ENCODE results near the gene PRR33. TPM values are rescaled to one million over a fixed set of nuclear protein-coding genes. Genes with fewer than 3 reads are reported as not detected.

Gene PRR33
- total and polyA plus RNA-seq, 4 donors = not detected

DNA sequence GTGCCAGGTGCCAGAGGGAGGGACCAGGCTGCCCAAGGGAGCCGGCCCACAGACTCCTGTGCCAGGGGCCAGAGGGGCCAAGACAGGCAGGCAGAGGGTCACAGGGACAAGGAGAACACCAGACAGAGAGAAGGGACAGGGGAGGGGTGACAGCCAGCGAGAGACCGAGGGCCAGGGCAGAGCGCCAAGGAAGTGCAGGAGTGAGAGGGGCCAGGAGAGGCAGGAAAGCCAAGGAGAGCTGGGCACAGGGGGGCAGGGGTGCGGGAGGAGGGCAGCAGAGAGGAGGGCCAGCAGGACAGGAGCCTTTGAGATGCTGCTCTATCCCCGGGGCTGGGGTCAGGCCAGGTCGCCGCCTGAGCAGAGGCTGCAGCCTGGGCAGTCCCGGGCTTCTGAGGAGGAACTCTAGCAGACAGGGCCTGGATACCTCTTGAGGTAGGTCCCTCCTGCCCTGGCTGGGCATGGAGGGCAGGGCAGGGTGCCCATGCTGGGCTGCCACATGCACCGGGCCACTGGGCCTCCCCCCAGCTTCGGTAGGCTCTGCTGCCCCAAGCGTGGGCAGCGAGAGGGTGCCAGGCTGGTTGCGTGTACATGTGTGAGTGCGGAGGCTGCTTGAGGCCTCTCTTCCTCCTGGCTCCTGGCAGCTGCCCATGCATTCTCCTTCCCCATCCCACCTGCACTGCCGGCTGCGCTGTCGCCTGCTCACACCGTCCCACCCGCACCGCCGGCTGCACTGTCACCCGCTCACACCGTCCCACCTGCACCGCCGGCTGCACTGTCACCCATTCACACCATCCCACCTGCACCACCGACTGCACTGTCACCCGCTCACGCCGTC lies 26.6 kb downstream of the PRR33 start:
- TF ChIP-seq EGR1 (IDR thresholded peaks at IDR 0.05; ENCODE audit: low read depth in 2 of 2) = no peak
- TF ChIP-seq YY1 (IDR thresholded peaks at IDR 0.05) = no peak
- no peak for TF ChIP-seq HNF4G (IDR thresholded peaks at IDR 0.05)
- no peak for TF ChIP-seq RAD21 (IDR thresholded peaks at IDR 0.05)
- no peak for TF ChIP-seq SP1 (IDR thresholded peaks at IDR 0.05)
- TF ChIP-seq, protein P1, sequence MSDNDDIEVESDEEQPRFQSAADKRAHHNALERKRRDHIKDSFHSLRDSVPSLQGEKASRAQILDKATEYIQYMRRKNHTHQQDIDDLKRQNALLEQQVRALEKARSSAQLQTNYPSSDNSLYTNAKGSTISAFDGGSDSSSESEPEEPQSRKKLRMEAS (IDR thresholded peaks at IDR 0.05) = no peak
- TF ChIP-seq, protein P2, sequence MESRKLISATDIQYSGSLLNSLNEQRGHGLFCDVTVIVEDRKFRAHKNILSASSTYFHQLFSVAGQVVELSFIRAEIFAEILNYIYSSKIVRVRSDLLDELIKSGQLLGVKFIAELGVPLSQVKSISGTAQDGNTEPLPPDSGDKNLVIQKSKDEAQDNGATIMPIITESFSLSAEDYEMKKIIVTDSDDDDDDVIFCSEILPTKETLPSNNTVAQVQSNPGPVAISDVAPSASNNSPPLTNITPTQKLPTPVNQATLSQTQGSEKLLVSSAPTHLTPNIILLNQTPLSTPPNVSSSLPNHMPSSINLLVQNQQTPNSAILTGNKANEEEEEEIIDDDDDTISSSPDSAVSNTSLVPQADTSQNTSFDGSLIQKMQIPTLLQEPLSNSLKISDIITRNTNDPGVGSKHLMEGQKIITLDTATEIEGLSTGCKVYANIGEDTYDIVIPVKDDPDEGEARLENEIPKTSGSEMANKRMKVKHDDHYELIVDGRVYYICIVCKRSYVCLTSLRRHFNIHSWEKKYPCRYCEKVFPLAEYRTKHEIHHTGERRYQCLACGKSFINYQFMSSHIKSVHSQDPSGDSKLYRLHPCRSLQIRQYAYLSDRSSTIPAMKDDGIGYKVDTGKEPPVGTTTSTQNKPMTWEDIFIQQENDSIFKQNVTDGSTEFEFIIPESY (IDR thresholded peaks at IDR 0.05) = no peak
- TF ChIP-seq, protein P3, sequence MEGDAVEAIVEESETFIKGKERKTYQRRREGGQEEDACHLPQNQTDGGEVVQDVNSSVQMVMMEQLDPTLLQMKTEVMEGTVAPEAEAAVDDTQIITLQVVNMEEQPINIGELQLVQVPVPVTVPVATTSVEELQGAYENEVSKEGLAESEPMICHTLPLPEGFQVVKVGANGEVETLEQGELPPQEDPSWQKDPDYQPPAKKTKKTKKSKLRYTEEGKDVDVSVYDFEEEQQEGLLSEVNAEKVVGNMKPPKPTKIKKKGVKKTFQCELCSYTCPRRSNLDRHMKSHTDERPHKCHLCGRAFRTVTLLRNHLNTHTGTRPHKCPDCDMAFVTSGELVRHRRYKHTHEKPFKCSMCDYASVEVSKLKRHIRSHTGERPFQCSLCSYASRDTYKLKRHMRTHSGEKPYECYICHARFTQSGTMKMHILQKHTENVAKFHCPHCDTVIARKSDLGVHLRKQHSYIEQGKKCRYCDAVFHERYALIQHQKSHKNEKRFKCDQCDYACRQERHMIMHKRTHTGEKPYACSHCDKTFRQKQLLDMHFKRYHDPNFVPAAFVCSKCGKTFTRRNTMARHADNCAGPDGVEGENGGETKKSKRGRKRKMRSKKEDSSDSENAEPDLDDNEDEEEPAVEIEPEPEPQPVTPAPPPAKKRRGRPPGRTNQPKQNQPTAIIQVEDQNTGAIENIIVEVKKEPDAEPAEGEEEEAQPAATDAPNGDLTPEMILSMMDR (IDR thresholded peaks at IDR 0.05; ENCODE audit: low read depth, low read length, missing input control) = no peak
- TF ChIP-seq, protein P4, sequence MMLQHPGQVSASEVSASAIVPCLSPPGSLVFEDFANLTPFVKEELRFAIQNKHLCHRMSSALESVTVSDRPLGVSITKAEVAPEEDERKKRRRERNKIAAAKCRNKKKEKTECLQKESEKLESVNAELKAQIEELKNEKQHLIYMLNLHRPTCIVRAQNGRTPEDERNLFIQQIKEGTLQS (IDR thresholded peaks at IDR 0.05) = no peak
- no peak for TF ChIP-seq HNF4A (conservative IDR thresholded peaks at IDR 0.05)
- no peak for TF ChIP-seq JUND (IDR thresholded peaks at IDR 0.05)
- TF ChIP-seq RXRA (IDR thresholded peaks at IDR 0.05) = no peak
- TF ChIP-seq TAF1 (conservative IDR thresholded peaks at IDR 0.05) = no peak
- TF ChIP-seq NR2F2 (IDR thresholded peaks at IDR 0.05) = no peak
- TF ChIP-seq FOXA1 (IDR thresholded peaks at IDR 0.05) = no peak
- no peak for TF ChIP-seq GABPA (IDR thresholded peaks at IDR 0.05 in 1 of 2, conservative IDR thresholded peaks at IDR 0.05 in 1 of 2)
- no peak for TF ChIP-seq FOXA2 (IDR thresholded peaks at IDR 0.05)
- no peak for DNase-seq (ENCODE audit: low spot score)
- Histone ChIP-seq H3K9ac (ENCODE audit: low read depth in 1 of 2, low read length in 2 of 2) (peak overlapping the region in 1 of 2 donors; percentile 13), H3K9me3 (ENCODE audit: control insufficient read depth in 4 of 4, low read length in 3 of 4) (no peaks in the 10 kb centered on the region), H3K27me3 (ENCODE audit: control insufficient read depth in 4 of 4, insufficient read depth in 4 of 4, low read length in 3 of 4) (peaks cover 0 to 3% (median 0%) of the 10 kb centered on the region in 4 donors), H3K36me3 (ENCODE audit: control insufficient read depth in 4 of 4, insufficient read depth in 3 of 4, low read depth in 1 of 4, low read length in 3 of 4) (no peaks in the 10 kb centered on the region), H3K4me1 (ENCODE audit: control insufficient read depth in 4 of 4, insufficient read depth in 4 of 4, low read length in 3 of 4) (peaks cover 0 to 12% (median 6%) of the 10 kb centered on the region in 4 donors), H3K27ac (ENCODE audit: low read depth in 1 of 2, low read length in 2 of 2) (peak overlapping the region; percentile 25 to 60), H3K4me3 (ENCODE audit: low read depth in 1 of 3, low read length in 3 of 3) (no peak overlapping the region)
- whole genome bisulfite sequencing = 86% methylated on average over 30 of the region's 30 CpGs

DNA sequence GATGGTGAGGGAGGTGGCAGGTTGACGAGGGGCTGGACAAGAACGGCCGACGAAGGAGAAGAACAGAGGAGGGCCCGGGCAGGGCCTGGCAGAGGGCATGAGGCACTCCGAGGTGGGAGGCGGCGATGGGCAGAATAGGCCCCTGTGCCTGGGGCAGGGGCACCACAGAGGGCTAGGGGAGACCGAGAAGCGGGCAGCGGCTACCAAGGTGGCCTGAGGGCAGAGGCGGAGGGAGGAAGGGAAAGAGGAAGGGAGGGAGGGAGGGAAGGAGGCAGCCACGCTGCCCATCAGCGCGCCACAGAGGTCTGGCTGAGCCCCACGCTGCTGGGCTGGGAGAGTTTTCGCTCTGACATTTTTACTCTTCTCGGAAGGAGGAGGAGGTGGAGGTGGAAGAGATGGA lies 27.5 kb downstream of the PRR33 start:
- WGBS = 73% methylated on average over 18 of the region's 18 CpGs
- H3K27ac ChIP-seq (ENCODE audit: low read depth in 1 of 2, low read length in 2 of 2) = peak overlapping the region; percentile 42 to 60
- no peaks in the 10 kb centered on the region for H3K36me3 ChIP-seq (ENCODE audit: control insufficient read depth in 4 of 4, insufficient read depth in 3 of 4, low read depth in 1 of 4, low read length in 3 of 4)
- H3K27me3 ChIP-seq (ENCODE audit: control insufficient read depth in 4 of 4, insufficient read depth in 4 of 4, low read length in 3 of 4) = peaks cover 0 to 3% (median 0%) of the 10 kb centered on the region in 4 donors
- no peak for DNase-seq (ENCODE audit: low spot score)
- H3K4me1 ChIP-seq (ENCODE audit: control insufficient read depth in 4 of 4, insufficient read depth in 4 of 4, low read length in 3 of 4) = peaks cover 0 to 12% (median 6%) of the 10 kb centered on the region in 4 donors
- H3K9me3 ChIP-seq (ENCODE audit: control insufficient read depth in 4 of 4, low read length in 3 of 4) = no peaks in the 10 kb centered on the region
- no peak overlapping the region for H3K9ac ChIP-seq (ENCODE audit: low read depth in 1 of 2, low read length in 2 of 2)
- H3K4me3 ChIP-seq (ENCODE audit: low read depth in 1 of 3, low read length in 3 of 3) = peak overlapping the region in 1 of 3 donors; percentile 21
- TF ChIP-seq RXRA (IDR thresholded peaks at IDR 0.05) (no peak), FOXA1 (IDR thresholded peaks at IDR 0.05) (no peak), JUND (IDR thresholded peaks at IDR 0.05) (no peak), YY1 (IDR thresholded peaks at IDR 0.05) (no peak), SP1 (IDR thresholded peaks at IDR 0.05) (no peak), FOXA2 (IDR thresholded peaks at IDR 0.05) (no peak), NR2F2 (IDR thresholded peaks at IDR 0.05) (no peak), EGR1 (IDR thresholded peaks at IDR 0.05; ENCODE audit: low read depth in 2 of 2) (no peak), HNF4G (IDR thresholded peaks at IDR 0.05) (no peak), HNF4A (conservative IDR thresholded peaks at IDR 0.05) (no peak), TAF1 (conservative IDR thresholded peaks at IDR 0.05) (no peak), RAD21 (IDR thresholded peaks at IDR 0.05) (no peak), GABPA (IDR thresholded peaks at IDR 0.05 in 1 of 2, conservative IDR thresholded peaks at IDR 0.05 in 1 of 2) (no peak)
- TF ChIP-seq, protein P1 (IDR thresholded peaks at IDR 0.05) = no peak
- TF ChIP-seq, protein P5, sequence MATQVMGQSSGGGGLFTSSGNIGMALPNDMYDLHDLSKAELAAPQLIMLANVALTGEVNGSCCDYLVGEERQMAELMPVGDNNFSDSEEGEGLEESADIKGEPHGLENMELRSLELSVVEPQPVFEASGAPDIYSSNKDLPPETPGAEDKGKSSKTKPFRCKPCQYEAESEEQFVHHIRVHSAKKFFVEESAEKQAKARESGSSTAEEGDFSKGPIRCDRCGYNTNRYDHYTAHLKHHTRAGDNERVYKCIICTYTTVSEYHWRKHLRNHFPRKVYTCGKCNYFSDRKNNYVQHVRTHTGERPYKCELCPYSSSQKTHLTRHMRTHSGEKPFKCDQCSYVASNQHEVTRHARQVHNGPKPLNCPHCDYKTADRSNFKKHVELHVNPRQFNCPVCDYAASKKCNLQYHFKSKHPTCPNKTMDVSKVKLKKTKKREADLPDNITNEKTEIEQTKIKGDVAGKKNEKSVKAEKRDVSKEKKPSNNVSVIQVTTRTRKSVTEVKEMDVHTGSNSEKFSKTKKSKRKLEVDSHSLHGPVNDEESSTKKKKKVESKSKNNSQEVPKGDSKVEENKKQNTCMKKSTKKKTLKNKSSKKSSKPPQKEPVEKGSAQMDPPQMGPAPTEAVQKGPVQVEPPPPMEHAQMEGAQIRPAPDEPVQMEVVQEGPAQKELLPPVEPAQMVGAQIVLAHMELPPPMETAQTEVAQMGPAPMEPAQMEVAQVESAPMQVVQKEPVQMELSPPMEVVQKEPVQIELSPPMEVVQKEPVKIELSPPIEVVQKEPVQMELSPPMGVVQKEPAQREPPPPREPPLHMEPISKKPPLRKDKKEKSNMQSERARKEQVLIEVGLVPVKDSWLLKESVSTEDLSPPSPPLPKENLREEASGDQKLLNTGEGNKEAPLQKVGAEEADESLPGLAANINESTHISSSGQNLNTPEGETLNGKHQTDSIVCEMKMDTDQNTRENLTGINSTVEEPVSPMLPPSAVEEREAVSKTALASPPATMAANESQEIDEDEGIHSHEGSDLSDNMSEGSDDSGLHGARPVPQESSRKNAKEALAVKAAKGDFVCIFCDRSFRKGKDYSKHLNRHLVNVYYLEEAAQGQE (IDR thresholded peaks at IDR 0.05) = no peak
- TF ChIP-seq, protein P4 (IDR thresholded peaks at IDR 0.05) = no peak
- TF ChIP-seq, protein P2 (IDR thresholded peaks at IDR 0.05) = no peak
